HG02981 (cell line): Measurements from ENCODE around the gene KRT6A.

Source experiments
- ATAC-seq: cut with Tn5 transposase; IDR thresholded peaks from one replicate; pipeline ENCODE4 v1.9.1; 2021; ENCODE audit warnings: mild to moderate bottlenecking, moderate library complexity; ENCODE audit not compliant: unreplicated experiment

Gene KRT6A

GRCh38 chr12:52493172-52493571, at the start of gene KRT6A:
KRT6A (minus strand) TSS chr12:52493257; CDS start chr12:52493188, 69 bp downstream.
- no peak for ATAC-seq

GRCh38 chr12:52542157-52542556, 49.1 kb upstream of the KRT6A start:
- no peak for ATAC-seq

- no peak for ATAC-seq
Observed at GRCh38 chr12:52541709-52542108, 48.7 kb upstream of the KRT6A start.

- ATAC-seq, result no peak
Observed at GRCh38 chr12:52540531-52540930, 47.5 kb upstream of the KRT6A start.

GRCh38 chr12:52539821-52540173, 46.7 kb upstream of the KRT6A start:
- no peak for ATAC-seq

- no peak for ATAC-seq
Observed at GRCh38 chr12:52539083-52539820, 46.2 kb upstream of the KRT6A start.

GRCh38 chr12:52537101-52537500, 44.0 kb upstream of the KRT6A start:
- no peak for ATAC-seq

- ATAC-seq, result no peak
Observed at GRCh38 chr12:52535574-52535973, 42.5 kb upstream of the KRT6A start.

GRCh38 chr12:52534482-52534881, 41.4 kb upstream of the KRT6A start:
- no peak for ATAC-seq

- no peak for ATAC-seq
Observed at GRCh38 chr12:52533686-52534470, 40.8 kb upstream of the KRT6A start.

GRCh38 chr12:52532636-52533035, 39.6 kb upstream of the KRT6A start:
- no peak for ATAC-seq

- no peak for ATAC-seq
Observed at GRCh38 chr12:52531566-52532300, 38.7 kb upstream of the KRT6A start.

GRCh38 chr12:52530905-52531304, 37.8 kb upstream of the KRT6A start:
- no peak for ATAC-seq

GRCh38 chr12:52530366-52530765, 37.3 kb upstream of the KRT6A start:
- ATAC-seq, result no peak

GRCh38 chr12:52529846-52530245, 36.8 kb upstream of the KRT6A start:
- no peak for ATAC-seq

GRCh38 chr12:52529417-52529816, 36.4 kb upstream of the KRT6A start:
- no peak for ATAC-seq

GRCh38 chr12:52528641-52529143, 35.6 kb upstream of the KRT6A start:
- no peak for ATAC-seq

GRCh38 chr12:52527121-52527800, 34.2 kb upstream of the KRT6A start:
- no peak for ATAC-seq

- no peak for ATAC-seq
Observed at GRCh38 chr12:52526511-52526951, 33.5 kb upstream of the KRT6A start.

GRCh38 chr12:52525661-52526499, 32.8 kb upstream of the KRT6A start:
- ATAC-seq, result no peak
